Smooth muscle cell (in vitro differentiated cells): ENCODE measurements around the gene PILRA. TPM values are rescaled to one million over a fixed set of nuclear protein-coding genes. Genes with fewer than 3 reads are reported as not detected.
"Not testable (repeated sequence)": the region's sequence is repeated elsewhere in the genome, so short reads cannot be mapped to it uniquely, and the experiment has no call there.

Experiments used
- DNase-seq: peaks from one replicate; lab custom pipeline; 2025; ENCODE audit not compliant: unreplicated experiment; lab: John Stamatoyannopoulos, UW
- H2AFZ ChIP-seq: fragments of 200-600 bp; sonication (generic); 2 replicates; pipeline ENCODE4 v1.6.0; 2016; ENCODE audit warnings: antibody characterized with exemption, low read depth, mild to moderate bottlenecking
- H3F3A ChIP-seq: fragments of 200-600 bp; sonication (generic); 2 replicates; pipeline ENCODE4 v1.6.0; 2017; ENCODE audit warnings: antibody characterized with exemption, low read depth
- H3K27ac ChIP-seq: fragments of 200-600 bp; sonication (generic); 2 replicates; pipeline ENCODE4 v1.5.1; 2016; ENCODE audit warnings: low read depth, mild to moderate bottlenecking
- H3K27me3 ChIP-seq: fragments of 200-600 bp; sonication (generic); 2 replicates; pipeline ENCODE4 v1.6.1; 2016; ENCODE audit warnings: low read depth, mild to moderate bottlenecking
- H3K36me3 ChIP-seq: fragments of 200-600 bp; sonication (generic); 2 replicates; pipeline ENCODE4 v1.5.1; 2016; ENCODE audit warnings: low read depth
- H3K4me1 ChIP-seq: fragments of 200-600 bp; sonication (generic); 2 replicates; pipeline ENCODE4 v1.5.1; 2016; ENCODE audit warnings: low read depth
- H3K4me2 ChIP-seq: fragments of 200-600 bp; sonication (generic); 2 replicates; pipeline ENCODE4 v1.6.0; 2016; ENCODE audit warnings: mild to moderate bottlenecking
- H3K4me3 ChIP-seq: fragments of 200-600 bp; sonication (generic); 2 replicates; pipeline ENCODE4 v1.5.1; 2016; ENCODE audit warnings: mild to moderate bottlenecking
- H3K79me2 ChIP-seq: fragments of 200-600 bp; sonication (generic); 2 replicates; pipeline ENCODE4 v1.6.0; 2016; ENCODE audit warnings: low read depth, mild to moderate bottlenecking
- H3K9ac ChIP-seq: fragments of 200-600 bp; sonication (generic); 2 replicates; pipeline ENCODE4 v1.6.0; 2016; ENCODE audit warnings: low read depth
- H3K9me3 ChIP-seq: fragments of 200-600 bp; sonication (generic); replicated peaks from 2 replicates; pipeline ENCODE4 v1.5.1; 2016; ENCODE audit warnings: low read depth
- H4K20me1 ChIP-seq: fragments of 200-600 bp; sonication (generic); 2 replicates; pipeline ENCODE4 v1.6.0; 2016; ENCODE audit warnings: low read depth
- CTCF ChIP-seq: fragments of 200-600 bp; sonication (generic); IDR thresholded peaks from 2 replicates; pipeline ENCODE4 v1.5.1; 2017; ENCODE audit warnings: borderline replicate concordance, mild to moderate bottlenecking, antibody characterized with exemption; ENCODE audit not compliant: insufficient read depth, poor library complexity, severe bottlenecking
- WGBS: methylation state at CpG from one replicate; pipeline ENCODE4 v1.1.7; 2016; ENCODE audit warnings: low lambda C conversion rate; 5-methylcytosine and 5-hydroxymethylcytosine counted together
- polyA plus RNA-seq: library from polyadenylated mRNA; unstranded; fragments of >200 nt; fragmentation: Nextera tagmentation; extraction: Ambion mirVana; gene quantifications from 2 replicates; pipeline ENCODE4 v1.2.1, GENCODE V29; 2016
- total RNA-seq: library from RNA; depleted of rRNA; stranded (reverse); fragments of >200 nt; gene quantifications from 2 replicates; pipeline ENCODE4 v1.2.3, GENCODE V29; 2014

Gene PILRA
- total and polyA plus RNA-seq, 2 experiments from 2014 or later, result 1.4 to 2.0 TPM

GRCh38 chr7:100351657-100352058 is 21.6 kb upstream of the PILRA start:
- H3K27ac ChIP-seq, result no peak overlapping the region
- H3F3A ChIP-seq, result no peaks in the 10 kb centered on the region
- H3K4me2 ChIP-seq, result no peak overlapping the region
- no peaks in the 10 kb centered on the region for H3K27me3 ChIP-seq
- no peaks in the 10 kb centered on the region for H3K4me1 ChIP-seq
- H3K9me3 ChIP-seq, result no peaks in the 10 kb centered on the region
- H3K4me3 ChIP-seq, result no peak overlapping the region
- H3K79me2 ChIP-seq, result no peaks in the 10 kb centered on the region
- TF ChIP-seq CTCF, result no peak
- H2AFZ ChIP-seq, result no peak overlapping the region
- no peak for DNase-seq
- H3K9ac ChIP-seq, result no peak overlapping the region
- H4K20me1 ChIP-seq, result no peaks in the 10 kb centered on the region
- 100% methylated on average over 6 of the region's 6 CpGs for WGBS
- peaks cover 8% of the 10 kb centered on the region for H3K36me3 ChIP-seq

GRCh38 chr7:100352230-100352781 is 21.0 kb upstream of the PILRA start:
- H3K79me2 ChIP-seq, H3K4me1 ChIP-seq, H3K4me2 ChIP-seq, H3K27ac ChIP-seq, H4K20me1 ChIP-seq, H3F3A ChIP-seq, H3K36me3 ChIP-seq, DNase-seq, H3K4me3 ChIP-seq, H3K27me3 ChIP-seq, H3K9ac ChIP-seq, H2AFZ ChIP-seq, H3K9me3 ChIP-seq: not testable (repeated sequence)
- 96% methylated on average over 16 of the region's 18 CpGs for WGBS

- Histone ChIP-seq H2AFZ (no peak overlapping the region), H3F3A (no peaks in the 10 kb centered on the region), H3K27ac (no peak overlapping the region), H3K4me3 (no peak overlapping the region), H3K79me2 (no peaks in the 10 kb centered on the region), H3K4me1 (no peaks in the 10 kb centered on the region), H3K4me2 (no peak overlapping the region), H3K36me3 (no peaks in the 10 kb centered on the region), H3K27me3 (no peaks in the 10 kb centered on the region), H4K20me1 (no peaks in the 10 kb centered on the region), H3K9ac (no peak overlapping the region), H3K9me3 (no peaks in the 10 kb centered on the region)
- no peak for TF ChIP-seq CTCF
- WGBS, result 97% methylated on average over 15 of the region's 16 CpGs
- DNase-seq, result no peak
Measured at GRCh38 chr7:100352984-100353684, 20.2 kb upstream of the PILRA start.

- H3K4me3 ChIP-seq, result no peak overlapping the region
- no peaks in the 10 kb centered on the region for H4K20me1 ChIP-seq
- H3K9me3 ChIP-seq, result no peaks in the 10 kb centered on the region
- WGBS, result 96% methylated on average over 6 of the region's 6 CpGs
- no peak for DNase-seq
- H3K27me3 ChIP-seq, result no peaks in the 10 kb centered on the region
- no peak overlapping the region for H3K27ac ChIP-seq
- H3K4me1 ChIP-seq, result no peaks in the 10 kb centered on the region
- H3K36me3 ChIP-seq, result no peaks in the 10 kb centered on the region
- no peaks in the 10 kb centered on the region for H3K79me2 ChIP-seq
- H3K4me2 ChIP-seq, result no peak overlapping the region
- no peaks in the 10 kb centered on the region for H3F3A ChIP-seq
- TF ChIP-seq CTCF, result no peak
- H3K9ac ChIP-seq, result no peak overlapping the region
- no peak overlapping the region for H2AFZ ChIP-seq
Measured at GRCh38 chr7:100353685-100354330, 19.5 kb upstream of the PILRA start.
